ENCODE results near the gene ZNF217. TPM values are rescaled to one million over a fixed set of nuclear protein-coding genes. Genes with fewer than 3 reads are reported as not detected.
"Not testable (repeated sequence)": the region's sequence is repeated elsewhere in the genome, so short reads cannot be mapped to it uniquely, and the experiment has no call there.

The ZNF217 gene
- total RNA-seq, 2 experiments from 2014 or later, result 83.5 to 87.4 TPM

- Mint-ChIP-seq H3K9me3 (no peaks in the 10 kb centered on the region), H3K4me1 (ENCODE audit: low read depth) (peaks cover 10% of the 10 kb centered on the region), H3K4me3 (no peak overlapping the region), H3K27ac (no peak overlapping the region), H3K27me3 (no peaks in the 10 kb centered on the region), H3K36me3 (ENCODE audit: low read depth) (peaks cover 44% of the 10 kb centered on the region)
- Histone ChIP-seq H3K36me3 (ENCODE audit: insufficient read depth, low read length) (peaks cover 54% of the 10 kb centered on the region), H3K27me3 (ENCODE audit: control insufficient read depth in 1 of 2, insufficient read depth in 2 of 2, low read length in 2 of 2) (no peaks in the 10 kb centered on the region), H3K4me3 (ENCODE audit: low read length) (no peak overlapping the region), H3K4me1 (ENCODE audit: insufficient read depth, low read length) (peaks cover 4% of the 10 kb centered on the region), H3K27ac (ENCODE audit: low read depth in 1 of 2, low read length in 2 of 2) (no peak overlapping the region), H3K9me3 (ENCODE audit: control insufficient read depth in 1 of 2, insufficient read depth in 1 of 2, low read length in 2 of 2) (no peaks in the 10 kb centered on the region)
- ATAC-seq (ENCODE audit: poor library complexity) (no peak), DNase-seq (no peak)
- intact Hi-C loops (cut with DNase I, micrococcal nuclease), result no loop called here
- TF ChIP-seq, protein P1, sequence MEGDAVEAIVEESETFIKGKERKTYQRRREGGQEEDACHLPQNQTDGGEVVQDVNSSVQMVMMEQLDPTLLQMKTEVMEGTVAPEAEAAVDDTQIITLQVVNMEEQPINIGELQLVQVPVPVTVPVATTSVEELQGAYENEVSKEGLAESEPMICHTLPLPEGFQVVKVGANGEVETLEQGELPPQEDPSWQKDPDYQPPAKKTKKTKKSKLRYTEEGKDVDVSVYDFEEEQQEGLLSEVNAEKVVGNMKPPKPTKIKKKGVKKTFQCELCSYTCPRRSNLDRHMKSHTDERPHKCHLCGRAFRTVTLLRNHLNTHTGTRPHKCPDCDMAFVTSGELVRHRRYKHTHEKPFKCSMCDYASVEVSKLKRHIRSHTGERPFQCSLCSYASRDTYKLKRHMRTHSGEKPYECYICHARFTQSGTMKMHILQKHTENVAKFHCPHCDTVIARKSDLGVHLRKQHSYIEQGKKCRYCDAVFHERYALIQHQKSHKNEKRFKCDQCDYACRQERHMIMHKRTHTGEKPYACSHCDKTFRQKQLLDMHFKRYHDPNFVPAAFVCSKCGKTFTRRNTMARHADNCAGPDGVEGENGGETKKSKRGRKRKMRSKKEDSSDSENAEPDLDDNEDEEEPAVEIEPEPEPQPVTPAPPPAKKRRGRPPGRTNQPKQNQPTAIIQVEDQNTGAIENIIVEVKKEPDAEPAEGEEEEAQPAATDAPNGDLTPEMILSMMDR (IDR thresholded peaks at IDR 0.05), result no peak
- CTCF ChIA-PET, result no interaction called here
- POLR2A ChIA-PET, result no interaction called here
Observed at GRCh38 chr20:53565254-53565653, 28.4 kb downstream of the ZNF217 start.

GRCh38 chr20:53562104-53562764 lies 31.4 kb downstream of the ZNF217 start:
- H3K4me3 Mint-ChIP-seq; CTCF ChIA-PET; H3K27me3 Mint-ChIP-seq; H3K4me3 ChIP-seq (ENCODE audit: low read length); H3K9me3 ChIP-seq (ENCODE audit: control insufficient read depth in 1 of 2, insufficient read depth in 1 of 2, low read length in 2 of 2); H3K27ac Mint-ChIP-seq; intact Hi-C loops (cut with DNase I, micrococcal nuclease); H3K27me3 ChIP-seq (ENCODE audit: control insufficient read depth in 1 of 2, insufficient read depth in 2 of 2, low read length in 2 of 2); ATAC-seq (ENCODE audit: poor library complexity); DNase-seq; H3K4me1 ChIP-seq (ENCODE audit: insufficient read depth, low read length); H3K4me1 Mint-ChIP-seq (ENCODE audit: low read depth); H3K27ac ChIP-seq (ENCODE audit: low read depth in 1 of 2, low read length in 2 of 2); H3K9me3 Mint-ChIP-seq: not testable (repeated sequence)
- peaks cover 25% of the 10 kb centered on the region for H3K36me3 ChIP-seq (ENCODE audit: insufficient read depth, low read length)
- POLR2A ChIA-PET, result interaction anchor here (0.7 kb wide), 1 partner anchor 588 kb away, joined by 6 read pairs; no protein-coding TSS in a partner anchor
- peaks cover 21% of the 10 kb centered on the region for H3K36me3 Mint-ChIP-seq (ENCODE audit: low read depth)

DNA sequence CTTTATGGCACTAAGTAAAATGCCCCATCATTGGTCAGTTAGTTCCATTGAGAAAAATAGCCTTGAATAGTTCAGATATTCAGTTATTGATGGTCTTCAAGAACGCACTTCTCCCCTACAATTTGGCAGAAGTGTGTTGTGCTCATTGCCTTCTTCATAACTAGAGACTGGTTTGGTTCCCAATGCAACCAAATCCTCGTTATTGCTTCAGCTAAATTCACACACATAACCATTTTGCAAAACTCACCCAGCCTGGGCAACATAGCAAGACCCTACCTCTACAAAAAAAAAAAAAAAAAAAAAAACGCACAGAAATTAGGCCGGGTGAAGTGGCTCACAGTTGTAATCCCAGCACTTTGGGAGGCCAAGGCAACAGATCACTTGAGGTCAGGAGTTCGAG lies 32.1 kb downstream of the ZNF217 start:
- Mint-ChIP-seq H3K27ac (no peak overlapping the region), H3K4me1 (ENCODE audit: low read depth) (no peaks in the 10 kb centered on the region), H3K27me3 (no peaks in the 10 kb centered on the region), H3K4me3 (no peak overlapping the region), H3K9me3 (no peaks in the 10 kb centered on the region), H3K36me3 (ENCODE audit: low read depth) (peaks cover 18% of the 10 kb centered on the region)
- ATAC-seq (ENCODE audit: poor library complexity) (no peak), DNase-seq (no peak)
- intact Hi-C loops (cut with DNase I, micrococcal nuclease), result no loop called here
- POLR2A ChIA-PET, result interaction anchor here (0.5 kb wide), 1 partner anchor 148 kb away, joined by 3 read pairs; no protein-coding TSS in a partner anchor
- peaks cover 4% of the 10 kb centered on the region for H3K4me1 ChIP-seq (ENCODE audit: insufficient read depth, low read length)
- H3K9me3 ChIP-seq (ENCODE audit: control insufficient read depth in 1 of 2, insufficient read depth in 1 of 2, low read length in 2 of 2), result no peaks in the 10 kb centered on the region
- H3K27me3 ChIP-seq (ENCODE audit: control insufficient read depth in 1 of 2, insufficient read depth in 2 of 2, low read length in 2 of 2), result no peaks in the 10 kb centered on the region
- CTCF ChIA-PET, result no interaction called here
- peaks cover 18% of the 10 kb centered on the region for H3K36me3 ChIP-seq (ENCODE audit: insufficient read depth, low read length)
- no peak overlapping the region for H3K4me3 ChIP-seq (ENCODE audit: low read length)
- H3K27ac ChIP-seq (ENCODE audit: low read depth in 1 of 2, low read length in 2 of 2), result no peak overlapping the region
- TF ChIP-seq, protein P1 (IDR thresholded peaks at IDR 0.05), result no peak

DNA sequence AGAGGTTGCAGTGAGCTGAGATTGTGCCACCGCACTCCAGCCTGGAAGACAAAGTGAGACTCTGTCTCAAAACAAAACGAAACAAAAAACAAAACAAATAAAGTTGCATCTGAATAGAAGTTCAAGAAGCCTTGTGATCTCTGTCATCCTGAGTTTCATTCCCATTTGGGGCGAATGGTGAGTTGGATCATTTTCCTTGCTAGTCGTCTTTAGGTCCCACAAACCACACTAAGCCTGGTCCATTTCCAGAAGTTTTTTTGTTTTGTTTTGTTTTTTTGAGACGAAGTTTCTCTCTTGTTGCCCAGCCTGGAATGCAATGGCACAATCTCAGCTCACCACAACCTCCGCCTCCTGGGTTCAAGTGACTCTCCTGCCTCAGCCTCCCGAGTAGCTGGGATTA lies 33.8 kb downstream of the ZNF217 start:
- no peak overlapping the region for H3K27ac ChIP-seq (ENCODE audit: low read depth in 1 of 2, low read length in 2 of 2)
- H3K9me3 Mint-ChIP-seq, result no peaks in the 10 kb centered on the region
- peaks cover 7% of the 10 kb centered on the region for H3K36me3 Mint-ChIP-seq (ENCODE audit: low read depth)

More for the DNA sequence above, 33.8 kb downstream of the ZNF217 start:
- H3K36me3 ChIP-seq (ENCODE audit: insufficient read depth, low read length), result peaks cover 4% of the 10 kb centered on the region
- CTCF ChIA-PET, result no interaction called here
- peaks cover 4% of the 10 kb centered on the region for H3K4me1 ChIP-seq (ENCODE audit: insufficient read depth, low read length)
- Mint-ChIP-seq H3K27ac (no peak overlapping the region), H3K4me1 (ENCODE audit: low read depth) (no peaks in the 10 kb centered on the region), H3K4me3 (no peak overlapping the region), H3K27me3 (no peaks in the 10 kb centered on the region)
- no peak for ATAC-seq (ENCODE audit: poor library complexity)
- no peak for DNase-seq
- POLR2A ChIA-PET, result no interaction called here
- no peaks in the 10 kb centered on the region for H3K9me3 ChIP-seq (ENCODE audit: control insufficient read depth in 1 of 2, insufficient read depth in 1 of 2, low read length in 2 of 2)
- TF ChIP-seq, protein P1 (IDR thresholded peaks at IDR 0.05), result no peak
- no peak overlapping the region for H3K4me3 ChIP-seq (ENCODE audit: low read length)
- no peaks in the 10 kb centered on the region for H3K27me3 ChIP-seq (ENCODE audit: control insufficient read depth in 1 of 2, insufficient read depth in 2 of 2, low read length in 2 of 2)
- intact Hi-C loops (cut with DNase I, micrococcal nuclease), result no loop called here
